Glutamatergic neuron (in vitro differentiated cells): ENCODE measurements around the gene SMAD9. TPM values are rescaled to one million over a fixed set of nuclear protein-coding genes. Genes with fewer than 3 reads are reported as not detected.

Experiments used
- DNase-seq: peaks from one replicate; pipeline ENCODE4 v3.0.0; 2022
- H3K27ac Mint-ChIP-seq: one replicate; pipeline ENCODE4 v1.8.0; 2020; ENCODE audit warnings: mild to moderate bottlenecking, mixed read lengths, inconsistent platforms; ENCODE audit not compliant: unreplicated experiment
- H3K27me3 Mint-ChIP-seq: one replicate; pipeline ENCODE4 v1.8.0; 2020; ENCODE audit warnings: mild to moderate bottlenecking, moderate library complexity, mixed read lengths, inconsistent platforms; ENCODE audit not compliant: unreplicated experiment
- H3K36me3 Mint-ChIP-seq: one replicate; pipeline ENCODE4 v1.8.0; 2020; ENCODE audit warnings: mild to moderate bottlenecking, mixed read lengths, inconsistent platforms; ENCODE audit not compliant: unreplicated experiment
- H3K4me1 Mint-ChIP-seq: one replicate; pipeline ENCODE4 v1.8.0; 2020; ENCODE audit warnings: mild to moderate bottlenecking, low read depth, mixed read lengths, inconsistent platforms; ENCODE audit not compliant: unreplicated experiment
- H3K4me3 Mint-ChIP-seq: one replicate; pipeline ENCODE4 v1.8.0; 2020; ENCODE audit warnings: mild to moderate bottlenecking, mixed read lengths, inconsistent platforms; ENCODE audit not compliant: unreplicated experiment
- H3K9me3 Mint-ChIP-seq: one replicate; pipeline ENCODE4 v1.8.0; 2020; ENCODE audit warnings: mild to moderate bottlenecking, moderate library complexity, mixed read lengths, inconsistent platforms; ENCODE audit not compliant: unreplicated experiment
- total RNA-seq: library from RNA; stranded (reverse); fragmentation: NEBNext Ultra II Directional; extraction: Animal tissue kit (Norgen Biotek cat#: 25700); gene quantifications from one replicate; pipeline ENCODE4 v1.2.1, GENCODE V29; 2021; ENCODE audit not compliant: unreplicated experiment
- TF ChIP-seq, protein P1 (sequence below): fragments of 200-600 bp; sonication (generic); IDR thresholded peaks from one replicate; pipeline ENCODE4 v1.5.0; 2021; ENCODE audit not compliant: partially characterized antibody, unreplicated experiment

The SMAD9 gene
- total RNA-seq, 1 donor from 2014 or later, result 43.6 TPM

DNA sequence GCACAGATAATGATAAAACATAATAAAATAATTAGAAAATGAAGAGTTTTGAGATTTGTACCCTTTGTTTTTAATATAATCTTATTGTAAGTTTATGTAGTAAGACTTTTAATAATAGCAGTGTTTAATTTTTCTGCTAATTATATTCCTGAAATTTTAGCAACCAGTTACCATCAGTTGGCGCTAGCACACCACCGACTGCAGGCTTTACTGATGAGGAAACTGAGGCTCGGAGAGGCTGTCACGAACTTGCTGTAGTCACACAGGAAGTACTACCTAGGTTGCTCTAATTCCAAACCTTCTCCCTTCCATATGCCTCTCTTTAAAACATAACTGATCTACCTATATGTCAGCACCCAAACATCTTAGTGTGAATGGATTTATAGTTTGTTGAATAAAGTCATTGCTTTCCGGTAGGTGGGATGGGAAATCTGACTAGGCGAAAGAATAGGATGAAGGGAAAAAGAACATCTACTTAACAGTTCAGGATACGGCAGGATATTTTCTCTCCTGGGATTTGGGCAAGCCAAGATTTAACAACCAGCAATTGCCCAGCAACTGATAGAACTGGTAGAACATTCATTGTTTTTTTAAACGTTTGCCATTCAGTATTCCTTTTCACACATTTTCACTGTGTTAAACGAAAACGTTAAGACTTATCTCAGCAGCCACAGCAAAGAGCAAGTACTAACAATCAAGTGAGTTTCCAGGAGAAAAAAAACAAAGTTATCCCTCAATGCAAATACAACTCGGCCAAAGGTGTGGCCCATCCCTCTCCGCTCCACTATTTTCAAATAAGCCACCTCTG is 101.8 kb downstream of the SMAD9 start:
- peak overlapping the region; percentile 34 for H3K27ac Mint-ChIP-seq
- no peaks in the 10 kb centered on the region for H3K36me3 Mint-ChIP-seq
- DNase-seq, result no peak
- TF ChIP-seq, protein P1, sequence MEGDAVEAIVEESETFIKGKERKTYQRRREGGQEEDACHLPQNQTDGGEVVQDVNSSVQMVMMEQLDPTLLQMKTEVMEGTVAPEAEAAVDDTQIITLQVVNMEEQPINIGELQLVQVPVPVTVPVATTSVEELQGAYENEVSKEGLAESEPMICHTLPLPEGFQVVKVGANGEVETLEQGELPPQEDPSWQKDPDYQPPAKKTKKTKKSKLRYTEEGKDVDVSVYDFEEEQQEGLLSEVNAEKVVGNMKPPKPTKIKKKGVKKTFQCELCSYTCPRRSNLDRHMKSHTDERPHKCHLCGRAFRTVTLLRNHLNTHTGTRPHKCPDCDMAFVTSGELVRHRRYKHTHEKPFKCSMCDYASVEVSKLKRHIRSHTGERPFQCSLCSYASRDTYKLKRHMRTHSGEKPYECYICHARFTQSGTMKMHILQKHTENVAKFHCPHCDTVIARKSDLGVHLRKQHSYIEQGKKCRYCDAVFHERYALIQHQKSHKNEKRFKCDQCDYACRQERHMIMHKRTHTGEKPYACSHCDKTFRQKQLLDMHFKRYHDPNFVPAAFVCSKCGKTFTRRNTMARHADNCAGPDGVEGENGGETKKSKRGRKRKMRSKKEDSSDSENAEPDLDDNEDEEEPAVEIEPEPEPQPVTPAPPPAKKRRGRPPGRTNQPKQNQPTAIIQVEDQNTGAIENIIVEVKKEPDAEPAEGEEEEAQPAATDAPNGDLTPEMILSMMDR, result no peak
- H3K27me3 Mint-ChIP-seq, result no peaks in the 10 kb centered on the region
- H3K4me1 Mint-ChIP-seq, result peaks cover 17% of the 10 kb centered on the region
- peaks cover 11% of the 10 kb centered on the region for H3K9me3 Mint-ChIP-seq
- peak overlapping the region; percentile 91 for H3K4me3 Mint-ChIP-seq

DNA sequence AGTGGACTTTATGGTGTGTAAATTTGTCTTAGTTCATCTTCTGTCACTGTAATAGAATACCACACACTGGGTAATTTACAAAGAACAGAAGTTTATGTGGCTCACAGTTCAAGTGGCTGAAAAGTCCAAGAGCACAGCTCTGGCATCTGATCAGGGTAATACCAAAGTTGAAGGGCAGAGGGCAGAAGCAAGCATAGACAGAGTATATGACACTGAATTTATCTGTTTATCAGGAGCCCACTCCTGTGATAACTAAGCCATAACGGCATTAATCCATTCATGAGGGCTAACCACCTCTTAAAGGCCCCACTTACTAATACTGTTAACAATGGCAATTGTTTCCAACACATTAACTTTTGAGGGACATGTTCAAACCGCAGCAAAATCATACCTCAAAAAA is 105.0 kb downstream of the SMAD9 start:
- Mint-ChIP-seq H3K27me3 (no peaks in the 10 kb centered on the region), H3K9me3 (peaks cover 8% of the 10 kb centered on the region), H3K27ac (no peak overlapping the region), H3K36me3 (no peaks in the 10 kb centered on the region), H3K4me3 (no peak overlapping the region), H3K4me1 (peaks cover 9% of the 10 kb centered on the region)
- TF ChIP-seq, protein P1, result peak; percentile 32
- DNase-seq, result no peak

DNA sequence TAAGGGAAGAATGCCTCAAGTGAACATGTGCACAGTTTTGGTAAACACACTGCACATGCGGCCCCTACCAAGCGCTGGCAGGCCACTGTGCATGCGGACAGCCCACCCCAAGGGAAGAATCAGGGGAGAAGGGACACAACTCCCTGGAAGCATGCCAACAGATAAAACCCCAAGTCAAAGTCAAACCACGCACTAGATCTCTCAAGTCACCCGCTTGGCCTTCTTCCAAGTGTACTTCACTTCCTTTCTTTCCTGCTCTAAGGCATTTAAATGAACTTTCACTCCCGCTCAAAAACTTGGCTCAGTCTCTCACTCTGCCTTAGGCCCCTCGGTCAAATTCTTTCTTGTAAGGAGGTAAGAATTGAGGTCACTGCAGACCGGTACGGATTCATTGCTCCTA is 105.6 kb downstream of the SMAD9 start:
- H3K27ac Mint-ChIP-seq, result no peak overlapping the region
- H3K27me3 Mint-ChIP-seq, result no peaks in the 10 kb centered on the region
- TF ChIP-seq, protein P1, result no peak

DNA sequence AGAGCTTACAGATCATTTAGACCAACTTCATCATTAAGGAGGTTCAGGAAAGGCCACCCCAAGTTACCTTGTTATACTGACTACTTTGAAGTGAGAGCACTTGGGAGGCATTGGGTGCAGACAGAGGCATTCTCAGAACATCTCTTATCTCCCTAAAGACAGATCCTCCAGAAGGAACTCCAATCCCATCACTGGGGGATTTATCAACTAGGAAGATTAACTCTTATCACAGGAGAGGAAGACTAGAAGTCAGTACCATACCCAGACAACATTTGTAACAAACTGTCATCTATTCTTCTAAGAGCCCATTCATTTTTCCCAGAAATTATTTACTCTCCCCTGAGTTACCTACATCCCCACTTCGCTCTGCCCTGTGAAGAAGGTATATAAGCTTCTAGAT is 106.8 kb downstream of the SMAD9 start:
- TF ChIP-seq, protein P1, result no peak
- peaks cover 3% of the 10 kb centered on the region for H3K9me3 Mint-ChIP-seq
- no peak overlapping the region for H3K4me3 Mint-ChIP-seq
- no peak overlapping the region for H3K27ac Mint-ChIP-seq
- no peak for DNase-seq
- H3K36me3 Mint-ChIP-seq, result no peaks in the 10 kb centered on the region
- peaks cover 3% of the 10 kb centered on the region for H3K4me1 Mint-ChIP-seq
- no peaks in the 10 kb centered on the region for H3K27me3 Mint-ChIP-seq

More for the DNA sequence above, 105.6 kb downstream of the SMAD9 start:
- H3K4me1 Mint-ChIP-seq, result peaks cover 9% of the 10 kb centered on the region
- H3K9me3 Mint-ChIP-seq, result peaks cover 7% of the 10 kb centered on the region
- H3K4me3 Mint-ChIP-seq, result no peak overlapping the region
- H3K36me3 Mint-ChIP-seq, result no peaks in the 10 kb centered on the region
- no peak for DNase-seq

DNA sequence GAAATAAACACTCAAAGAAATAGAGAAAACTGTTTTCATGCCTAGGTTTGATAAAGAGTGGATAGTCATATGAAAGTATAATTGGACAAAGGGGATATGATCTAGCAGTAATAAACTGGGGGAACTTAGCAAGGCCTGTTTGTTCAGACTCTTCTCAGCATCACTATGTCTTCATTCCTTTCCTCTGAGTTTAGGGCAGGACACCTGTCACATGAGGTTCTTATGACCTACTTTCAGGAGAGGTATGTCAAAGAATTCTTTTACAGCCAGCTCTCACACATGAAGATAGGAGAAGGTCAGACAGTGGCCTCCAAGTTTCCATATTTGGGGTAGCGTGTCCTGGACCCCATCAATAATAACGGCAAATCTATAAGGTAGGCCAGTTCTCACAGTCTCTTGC is 112.4 kb downstream of the SMAD9 start:
- Mint-ChIP-seq H3K4me1 (peaks cover 4% of the 10 kb centered on the region), H3K36me3 (no peaks in the 10 kb centered on the region), H3K27ac (no peak overlapping the region), H3K27me3 (peaks cover 2% of the 10 kb centered on the region), H3K4me3 (no peak overlapping the region), H3K9me3 (no peaks in the 10 kb centered on the region)
- TF ChIP-seq, protein P1, result no peak
- DNase-seq, result no peak
